ENCODE results near the gene ZC3H7A. TPM values are rescaled to one million over a fixed set of nuclear protein-coding genes. Genes with fewer than 3 reads are reported as not detected.
A peak's percentile ranks its signal among the peaks of the same experiment; 100 is the strongest.

ZC3H7A gene
- total and polyA plus RNA-seq, 10 of the 15 experiments (the other 5 are each of a cell fraction or from before 2014, with no cell fraction given), result 46.3 to 188 (median 68.6) TPM

GRCh38 chr16:11794447-11794846, 2.6 kb downstream of the ZC3H7A start:
- Histone ChIP-seq H3K4me2 (ENCODE audit: control insufficient read depth, insufficient read depth) (peak overlapping the region; percentile 24), H3K36me3 (ENCODE audit: control insufficient read depth in 2 of 2, insufficient read depth in 2 of 2, low read length in 1 of 2) (peaks cover 0 to 4% of the 10 kb centered on the region in 2 experiments; a peak in 3 of 4 replicates), H3K4me3 (peak overlapping the region; percentile 97), H2AFZ (ENCODE audit: control insufficient read depth, low read depth, low read length) (no peak overlapping the region), H3K79me2 (ENCODE audit: control insufficient read depth, insufficient read depth, low read length) (peaks cover 93% of the 10 kb centered on the region), H3K27ac (ENCODE audit: control insufficient read depth, insufficient read depth) (peak overlapping the region; percentile 1; the same call in 1 of the 2 replicates), H3K9ac (ENCODE audit: control insufficient read depth, insufficient read depth, low read length) (no peak overlapping the region; the same call in 1 of the 2 replicates), H3K27me3 (replicated peaks in 1 of 2; ENCODE audit: control insufficient read depth in 2 of 2, insufficient read depth in 2 of 2, low read length in 1 of 2) (no peaks in the 10 kb centered on the region), H3K9me3 (replicated peaks; ENCODE audit: control insufficient read depth, insufficient read depth, low read length) (no peaks in the 10 kb centered on the region), H4K20me1 (ENCODE audit: control insufficient read depth, insufficient read depth) (peaks cover 4% of the 10 kb centered on the region; the same call in 1 of the 2 replicates), H3K4me1 (ENCODE audit: control insufficient read depth, insufficient read depth, low read length) (peaks cover 15% of the 10 kb centered on the region)
- ChIA-PET SMC1A (ENCODE audit: uncharacterized antibody, unreplicated experiment) (interaction anchor here (1.1 to 11.9 kb wide), 4 partner anchors 13 to 112 kb away, joined by 3 to 184 read pairs (median 64); partner anchors contain the start of gene TXNDC11), POLR2A (interaction anchor here (1.0 to 12.7 kb wide), 3 partner anchors 17 to 79 kb away, joined by 3 to 410 read pairs (median 164); partner anchors contain the start of gene TXNDC11), CTCF (interaction anchor here (1.0 to 7.9 kb wide), 5 partner anchors 9 to 56 kb away, joined by 3 to 62 read pairs (median 5); partner anchors contain the start of gene TXNDC11), RAD21 (ENCODE audit: unreplicated experiment) (interaction anchor here (1.8 to 10.7 kb wide), 3 partner anchors 11 to 52 kb away, joined by 5 to 174 read pairs (median 12); partner anchors contain the start of gene TXNDC11)
- FAIRE-seq, result no peak
- 20% methylated on average over 2 of the region's 2 CpGs for WGBS (ENCODE audit: insufficient coverage, insufficient replicate concordance, low lambda C conversion rate, missing lambda C conversion rate)
- no TSS peak for BruUV-seq (replicated peaks)
- in situ Hi-C loops (cut with MboI) (no loop called here), intact Hi-C loops (cut with micrococcal nuclease; ENCODE audit: unreplicated experiment) (no loop called here)
- ATAC-seq, result no peak
- no peak for DNase-seq (ENCODE audit: low read depth, low spot score)
- TF ChIP-seq ZNF687 (IDR thresholded peaks at IDR 0.05), result no peak
- TF ChIP-seq MEF2A (IDR thresholded peaks at IDR 0.05; ENCODE audit: insufficient read depth, low read depth, low read length), result no peak
- TF ChIP-seq PRDM15 (CRISPR knock-in tag; IDR thresholded peaks at IDR 0.05), result no peak
- no peak for TF ChIP-seq STAT3 (IDR thresholded peaks at IDR 0.05; ENCODE audit: low read depth, low read length)
- TF ChIP-seq ESRRA (IDR thresholded peaks at IDR 0.05; ENCODE audit: low read length), result no peak
- no peak for TF ChIP-seq BCLAF1 (IDR thresholded peaks at IDR 0.05)
- no peak for TF ChIP-seq CREB1 (IDR thresholded peaks at IDR 0.05; ENCODE audit: low read depth)
- no peak for TF ChIP-seq BRCA1 (IDR thresholded peaks at IDR 0.05; ENCODE audit: low read depth, low read length)
- TF ChIP-seq TCF12 (IDR thresholded peaks at IDR 0.05; ENCODE audit: low read depth, low read length), result no peak
- no peak for TF ChIP-seq ATF2 (IDR thresholded peaks at IDR 0.05; ENCODE audit: low read length)
